GM19238 (cell line): ENCODE results near the gene IL32.

Source experiments
- DNase-seq: peaks from one replicate; pipeline ENCODE4 v3.0.0; 2011; ENCODE audit warnings: low spot score; ENCODE audit not compliant: insufficient read length

The IL32 gene

DNA sequence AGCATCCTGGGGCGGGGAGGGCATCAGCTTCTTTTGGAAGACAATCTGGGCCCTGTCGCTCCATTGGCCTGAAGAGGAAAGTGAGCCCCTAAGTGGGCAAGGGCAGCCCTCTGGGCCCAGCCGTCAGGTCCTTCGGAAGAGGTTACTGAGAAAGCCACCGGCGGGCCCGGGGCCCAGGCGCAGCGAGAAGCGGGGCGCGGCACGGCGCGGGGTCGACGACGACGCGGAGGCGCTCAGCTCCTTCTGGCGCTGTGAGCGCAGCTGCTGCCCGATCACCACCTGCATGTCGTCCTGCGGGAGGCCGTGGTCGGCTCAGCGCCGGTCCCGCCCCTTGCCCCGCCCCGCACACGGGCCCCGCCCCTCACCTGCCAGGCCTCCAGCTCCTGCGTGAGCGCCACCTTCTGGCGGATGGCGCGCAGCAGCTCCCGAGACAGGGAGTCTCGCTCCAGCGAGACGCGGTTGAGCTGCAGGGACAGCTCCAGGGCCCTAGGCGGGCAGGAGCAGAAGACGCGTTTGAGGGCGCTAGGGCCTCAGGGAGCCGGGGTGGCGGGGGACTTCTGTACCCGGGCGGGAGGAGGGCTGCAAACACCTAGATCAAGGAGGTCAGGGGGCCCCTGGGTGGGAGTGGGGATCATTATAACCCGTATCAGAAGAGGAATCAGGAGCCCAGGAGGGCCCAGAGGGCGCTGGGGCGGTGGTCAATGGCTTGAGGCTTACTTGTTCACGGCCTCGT is 37.3 kb upstream of the IL32 start:
- peak; percentile 87 for DNase-seq

DNA sequence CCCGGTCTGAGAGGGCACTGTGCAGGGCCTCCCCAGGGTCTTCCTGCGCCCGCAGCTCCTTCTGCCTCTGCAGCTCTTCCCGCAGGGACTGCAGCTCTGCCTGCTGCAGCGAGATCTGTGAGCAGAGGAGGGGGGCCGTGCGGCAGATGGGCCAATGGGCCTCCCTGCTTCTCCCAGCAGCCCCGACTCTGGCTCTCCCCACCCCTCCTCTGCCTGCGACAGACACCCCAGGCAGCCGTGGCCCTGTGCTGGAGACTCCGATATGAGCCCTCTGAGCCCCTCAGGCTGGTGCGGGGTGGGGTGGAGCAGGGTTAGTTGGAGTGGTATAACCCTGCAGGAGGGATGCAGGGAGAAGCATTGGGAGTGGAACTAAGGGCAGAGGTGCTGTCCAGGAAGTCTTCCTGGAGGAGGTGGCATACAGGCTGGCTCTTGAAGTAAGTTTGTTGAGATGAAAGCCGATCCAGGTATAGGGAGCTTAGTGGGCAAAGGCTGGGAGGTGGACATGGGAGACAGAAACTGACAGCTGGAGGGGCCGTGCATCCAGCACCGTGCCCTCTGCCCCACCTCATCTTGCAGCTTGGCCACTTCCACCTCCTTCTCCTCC is 36.6 kb upstream of the IL32 start:
- no peak for DNase-seq

DNA sequence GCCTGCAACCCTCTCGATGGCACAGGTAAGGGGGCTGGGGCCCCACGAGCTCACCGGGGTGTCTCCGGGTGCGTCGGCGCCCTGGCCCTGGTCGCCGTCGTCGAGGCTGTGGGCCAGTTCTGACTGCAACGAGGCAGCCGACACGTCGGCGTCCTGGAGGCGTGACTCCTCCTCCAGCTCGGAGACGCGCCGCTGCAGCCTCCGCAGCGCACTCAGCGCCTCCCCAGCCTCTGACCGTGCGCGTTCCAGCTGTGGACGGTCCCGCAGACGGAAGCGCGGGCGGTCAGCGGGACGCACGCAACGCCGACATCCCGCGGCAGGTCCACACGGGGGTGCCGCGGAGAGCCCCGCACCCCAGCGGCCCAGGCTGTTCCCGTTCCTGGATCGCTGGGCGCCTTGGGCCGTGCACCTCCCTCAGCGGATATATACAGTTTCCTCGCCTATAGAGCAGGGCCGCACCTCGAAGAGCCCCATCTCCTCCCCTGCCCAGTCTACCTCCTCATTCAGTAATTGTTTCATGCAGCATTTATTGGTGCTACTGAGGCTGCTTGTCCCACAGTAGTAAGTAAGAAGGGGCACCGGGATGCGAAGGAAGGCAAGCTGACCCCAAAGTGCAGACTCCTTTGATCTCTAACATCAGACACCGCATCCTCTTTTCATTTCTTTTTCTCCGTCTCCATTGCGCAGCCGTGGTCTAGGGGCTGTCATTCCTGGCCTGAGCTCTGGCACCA is 35.8 kb upstream of the IL32 start:
- DNase-seq = no peak

DNA sequence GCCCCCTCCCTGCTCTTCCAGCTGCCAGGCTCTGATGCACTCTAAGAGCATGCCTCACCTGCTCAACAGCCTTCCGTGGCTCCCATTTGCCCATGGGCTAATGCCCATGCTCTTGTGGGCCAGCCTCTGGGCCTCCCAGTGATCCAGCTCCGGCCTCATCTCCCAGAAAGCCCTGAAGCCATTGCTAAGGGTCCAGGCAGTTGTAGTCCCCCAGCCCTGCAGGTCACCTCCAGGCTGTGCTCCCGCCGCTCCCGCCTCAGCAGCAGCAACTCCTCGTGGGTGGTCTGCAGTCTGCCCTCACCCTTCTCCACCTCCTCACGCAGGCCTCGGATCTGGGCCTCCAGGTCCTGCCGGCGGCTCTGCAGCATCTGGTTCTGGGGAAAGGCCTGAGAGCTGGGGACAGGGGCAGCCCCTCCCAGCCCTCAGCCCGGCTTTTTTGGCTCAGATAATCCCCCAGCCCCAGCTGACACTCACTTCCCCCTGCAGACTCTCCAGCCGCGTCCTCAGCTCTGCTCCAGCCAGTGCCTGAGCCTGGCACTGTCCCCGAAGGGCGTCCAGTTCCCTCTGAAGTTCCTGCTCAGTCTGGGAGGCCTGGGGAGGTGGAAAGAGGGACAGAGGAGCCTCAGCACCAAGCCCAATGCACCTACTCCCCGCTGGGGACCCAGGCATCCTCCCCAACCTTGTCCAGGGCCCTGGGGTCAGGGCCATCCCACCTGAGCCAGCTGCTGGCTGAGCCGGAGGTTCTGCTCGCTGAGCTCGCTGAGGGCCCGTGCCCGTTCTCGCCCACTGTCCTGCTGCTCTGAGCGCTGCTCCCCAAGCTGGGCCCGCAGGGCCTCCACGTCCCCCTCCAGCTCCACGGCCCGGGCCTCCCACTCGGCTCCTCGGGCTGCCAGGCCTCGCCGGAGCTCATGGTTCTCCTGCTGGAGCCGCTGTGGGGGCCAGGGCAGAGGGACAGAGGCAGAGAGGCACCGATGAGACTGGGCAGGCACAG is 34.9 kb upstream of the IL32 start:
- no peak for DNase-seq

DNA sequence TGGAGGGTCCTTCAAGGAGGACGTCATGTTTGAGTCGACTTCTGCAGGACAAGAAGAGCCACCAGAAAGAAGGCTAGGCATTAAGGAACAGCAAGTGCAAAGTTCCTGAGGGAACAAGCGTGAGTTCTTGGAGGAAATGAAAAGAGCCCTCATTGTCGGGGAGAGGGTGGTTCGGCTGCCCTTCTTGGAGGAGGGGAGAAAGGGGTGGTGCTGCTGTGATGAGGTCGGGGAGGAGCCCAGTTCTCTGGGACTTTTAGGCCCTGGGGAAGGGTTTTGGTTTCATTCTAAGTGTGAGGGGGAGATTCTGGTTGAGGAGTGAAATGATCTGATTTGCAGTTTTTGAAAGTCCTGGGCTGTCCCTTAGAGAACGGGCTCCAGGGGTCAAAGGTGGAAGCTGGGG is 32.8 kb upstream of the IL32 start:
- DNase-seq = no peak

DNA sequence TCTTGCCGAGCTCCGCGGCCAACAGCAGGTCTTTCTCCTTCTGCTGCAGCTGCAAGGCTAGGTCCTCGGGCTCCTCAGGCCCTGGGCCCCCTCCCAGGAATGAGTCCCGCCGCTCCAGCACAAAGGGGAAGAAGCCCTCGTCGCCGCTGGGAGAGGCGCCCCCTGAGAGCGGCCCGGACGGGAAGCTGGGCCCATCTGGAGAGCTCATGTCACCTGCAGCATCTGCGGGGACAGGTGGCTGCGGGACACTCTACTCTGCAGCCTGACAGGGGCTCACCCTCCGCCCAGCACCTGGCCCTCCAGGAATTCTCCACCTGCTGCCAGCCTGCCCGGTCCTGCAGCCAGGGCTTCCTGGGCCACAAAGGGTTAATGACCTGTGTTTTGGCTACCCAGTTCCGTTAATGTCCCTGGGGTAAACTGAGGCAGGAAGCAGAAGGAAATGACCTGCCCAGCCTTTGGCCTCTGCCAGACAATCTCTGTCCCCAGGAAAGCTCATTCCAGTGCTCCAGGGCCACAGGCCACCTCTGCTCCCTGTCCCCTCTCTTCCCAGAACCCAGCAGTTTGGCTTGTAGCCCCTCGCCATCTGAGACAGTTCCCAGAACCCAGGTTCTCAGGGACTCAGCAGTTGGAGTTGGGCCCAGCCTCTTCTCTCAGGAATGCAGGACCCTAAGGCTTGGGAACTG is 30.0 kb upstream of the IL32 start:
- DNase-seq = no peak

DNA sequence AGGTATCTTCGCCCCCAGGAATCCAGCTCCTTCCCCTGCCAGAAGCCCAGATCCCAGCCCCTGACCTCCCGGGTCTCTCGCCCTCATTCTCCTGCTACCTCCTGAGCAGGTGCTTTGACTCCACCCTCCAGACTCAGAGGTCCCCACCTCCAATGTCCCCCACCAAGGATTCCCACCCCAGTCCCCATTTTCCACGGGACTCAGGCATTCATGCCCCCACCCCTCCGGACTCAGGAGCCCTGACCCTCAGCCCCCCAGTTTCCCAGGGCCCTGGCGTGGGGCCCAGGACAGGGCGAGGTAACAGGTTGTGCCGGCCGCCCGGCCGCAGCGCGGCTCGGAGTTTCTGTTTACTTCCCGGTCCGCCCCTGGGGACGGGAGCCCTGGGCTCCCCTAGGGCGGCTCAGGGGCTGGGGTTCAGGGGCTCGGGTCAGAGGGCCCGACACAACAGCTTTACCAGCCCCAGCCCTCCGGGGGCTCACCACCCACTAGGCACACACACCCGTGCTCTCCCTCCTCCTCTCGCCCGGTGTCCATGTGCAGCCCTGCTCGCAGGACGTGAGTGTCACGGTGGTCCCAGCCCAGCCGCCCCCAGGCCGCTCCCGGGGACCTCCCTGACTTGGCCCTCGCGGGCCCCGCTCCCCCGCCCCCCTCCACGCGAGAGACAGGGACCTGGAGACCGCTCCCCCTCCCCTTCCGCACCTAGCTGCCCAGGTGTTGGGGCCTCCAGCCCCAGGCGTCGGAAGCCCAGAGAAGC is 29.3 kb upstream of the IL32 start:
- no peak for DNase-seq

DNA sequence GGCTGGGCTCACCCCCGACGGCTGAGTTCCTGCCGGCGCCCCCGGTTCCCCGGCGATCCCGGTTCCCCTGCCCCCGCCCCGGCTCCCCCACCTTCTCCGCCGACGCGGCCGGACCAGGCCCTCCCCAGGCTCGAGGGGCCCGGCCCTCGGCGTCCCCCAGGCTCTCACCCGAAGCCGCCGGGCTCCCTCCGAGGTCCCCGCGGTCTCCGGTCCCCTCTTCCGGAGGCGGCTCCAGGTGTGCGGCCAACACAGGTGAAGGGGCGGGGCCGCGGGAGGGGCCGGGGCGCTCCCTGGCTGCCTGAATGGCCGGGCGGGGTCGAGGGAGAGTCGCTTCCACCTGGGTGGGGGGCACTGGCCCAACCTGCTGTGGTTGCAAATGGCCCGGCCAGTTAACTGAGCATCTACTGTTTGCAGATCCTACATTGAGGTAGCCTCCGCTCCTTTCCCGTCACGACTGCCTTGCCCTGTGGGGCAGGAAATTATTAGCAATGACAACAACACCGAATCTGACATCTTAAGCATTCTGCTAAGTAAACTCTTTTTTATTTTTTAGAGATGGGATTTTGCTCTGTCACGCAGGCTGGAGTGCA is 28.6 kb upstream of the IL32 start, which contains the start of gene BICDL2:
BICDL2 (minus strand) TSS at position 219 of the 590 bp plus-strand sequence. CDS start 1,448 bp downstream, outside the sequence.
- no peak for DNase-seq

DNA sequence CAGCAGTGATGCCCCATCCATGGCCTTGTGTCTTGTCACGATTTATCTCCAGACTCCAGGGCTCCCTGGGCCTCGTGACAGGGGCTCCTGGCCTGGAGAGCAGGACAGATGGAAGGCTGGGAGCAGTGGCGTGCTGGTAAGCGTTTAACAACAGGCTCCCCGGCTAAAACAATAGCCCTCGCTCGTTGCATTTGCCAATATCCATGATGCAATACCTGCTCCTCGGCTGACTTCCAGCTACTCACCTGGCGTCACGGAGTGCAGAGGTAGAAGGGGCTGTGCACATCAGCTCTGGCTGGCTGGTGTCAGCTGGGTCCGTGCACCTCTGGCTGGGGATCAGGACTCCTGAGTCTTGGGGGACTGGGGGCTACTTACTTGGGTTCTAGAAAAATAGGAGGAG is 27.2 kb upstream of the IL32 start:
- no peak for DNase-seq

DNA sequence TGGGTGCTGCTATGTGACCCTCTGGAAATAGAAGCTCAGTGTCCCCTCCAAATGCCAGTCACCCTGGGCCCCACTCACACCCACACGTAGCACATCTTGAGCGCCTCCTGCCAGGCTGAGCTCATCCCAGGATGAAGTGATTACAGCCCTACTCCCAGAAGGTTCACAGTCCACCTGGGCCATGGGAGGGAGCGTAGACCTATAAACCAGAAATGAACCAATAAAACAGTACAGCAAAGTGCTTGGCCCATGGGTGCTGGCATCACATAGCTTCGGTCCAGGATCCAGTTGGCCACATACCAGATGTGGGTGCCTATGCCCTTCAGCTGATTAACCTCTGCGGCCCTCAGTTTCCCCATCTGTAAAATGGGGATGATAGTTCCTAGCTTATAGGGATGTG is 26.5 kb upstream of the IL32 start:
- no peak for DNase-seq

DNA sequence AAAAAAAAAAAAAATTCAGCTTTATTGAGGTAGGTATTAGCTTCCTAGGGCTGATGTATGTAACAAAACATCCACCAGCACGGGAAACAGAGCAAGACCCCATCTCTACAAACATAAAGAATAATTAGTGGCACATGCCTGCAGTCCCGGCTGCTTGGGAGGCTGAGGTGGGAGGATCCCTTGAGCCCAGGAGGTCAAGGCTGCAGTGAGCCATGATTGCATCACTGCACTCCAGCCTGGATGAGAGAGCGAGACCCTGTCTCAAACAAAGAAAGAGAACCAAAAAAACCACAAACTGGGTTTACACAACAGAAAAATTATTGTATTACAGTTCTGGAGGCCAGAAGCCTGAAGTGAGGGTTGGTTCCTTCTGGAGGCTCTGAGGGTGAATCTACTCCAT is 23.1 kb upstream of the IL32 start:
- no peak for DNase-seq

DNA sequence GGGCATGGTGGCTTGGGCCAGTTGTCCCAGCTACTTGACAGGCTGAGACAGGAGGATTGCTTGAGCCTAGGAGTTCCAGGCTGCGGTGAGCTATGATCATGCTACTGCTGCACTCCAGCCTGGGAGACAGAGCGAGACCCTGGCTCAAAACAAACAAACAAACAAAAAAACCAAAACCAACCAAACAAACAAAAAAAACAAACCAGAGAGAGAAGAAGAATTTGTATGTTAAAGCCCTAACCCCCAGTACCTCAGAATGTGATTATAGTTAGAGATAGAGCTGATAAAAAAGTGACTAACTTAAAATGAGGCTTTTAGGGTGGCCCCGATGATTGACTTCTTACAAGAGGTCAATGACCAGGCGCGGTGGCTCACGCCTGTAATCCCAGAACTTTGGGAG is 20.7 kb upstream of the IL32 start:
- no peak for DNase-seq

DNA sequence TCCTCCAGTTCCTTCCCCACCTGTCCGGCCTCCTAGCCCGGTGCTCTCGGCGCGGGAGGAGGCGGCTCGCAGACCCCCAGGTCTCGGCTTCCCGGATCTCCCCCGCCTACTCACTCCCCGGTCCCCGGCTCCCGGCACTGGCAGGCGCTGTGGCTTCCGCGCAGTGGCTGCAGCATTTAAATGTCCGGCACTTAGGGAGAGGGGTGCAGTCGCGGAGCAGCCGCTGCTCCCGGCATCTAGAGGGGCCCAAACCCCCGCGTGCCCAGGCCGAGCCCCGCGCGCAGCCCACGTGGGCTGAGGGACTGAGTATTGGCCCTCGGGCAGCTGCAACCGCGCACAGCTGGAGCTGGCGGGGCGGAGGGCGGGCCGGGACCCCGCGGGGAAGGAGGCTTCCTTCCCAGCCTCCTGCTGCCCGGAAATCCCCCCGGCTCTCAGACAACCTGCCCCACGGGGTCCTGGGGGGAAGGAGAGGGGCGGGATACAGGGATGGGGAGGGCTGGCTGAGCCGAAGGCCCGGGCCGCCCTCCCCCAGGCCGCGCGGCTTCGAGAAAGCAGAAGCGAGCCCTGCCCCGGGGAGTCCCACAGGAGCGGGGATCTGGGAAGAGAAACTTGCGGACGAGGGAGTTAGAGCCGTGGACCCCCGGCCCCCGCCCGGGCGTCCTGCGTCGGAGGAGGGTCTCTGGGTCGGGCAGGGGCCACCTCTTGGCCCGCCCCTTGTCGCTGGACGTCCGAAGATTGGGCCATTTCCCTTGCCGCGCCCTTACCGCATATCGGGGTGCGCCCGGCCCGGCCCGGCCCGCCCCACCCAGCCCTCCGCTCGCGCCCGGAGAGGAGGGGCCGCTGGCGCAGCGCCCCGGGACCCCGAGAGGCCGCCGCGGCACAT is 19.4 kb upstream of the IL32 start, which contains the start of gene MMP25:
MMP25 (plus strand) TSS at position 804 of the 883 bp plus-strand sequence. CDS start 357 bp downstream, outside the sequence.
- DNase-seq = peak; percentile 64

DNA sequence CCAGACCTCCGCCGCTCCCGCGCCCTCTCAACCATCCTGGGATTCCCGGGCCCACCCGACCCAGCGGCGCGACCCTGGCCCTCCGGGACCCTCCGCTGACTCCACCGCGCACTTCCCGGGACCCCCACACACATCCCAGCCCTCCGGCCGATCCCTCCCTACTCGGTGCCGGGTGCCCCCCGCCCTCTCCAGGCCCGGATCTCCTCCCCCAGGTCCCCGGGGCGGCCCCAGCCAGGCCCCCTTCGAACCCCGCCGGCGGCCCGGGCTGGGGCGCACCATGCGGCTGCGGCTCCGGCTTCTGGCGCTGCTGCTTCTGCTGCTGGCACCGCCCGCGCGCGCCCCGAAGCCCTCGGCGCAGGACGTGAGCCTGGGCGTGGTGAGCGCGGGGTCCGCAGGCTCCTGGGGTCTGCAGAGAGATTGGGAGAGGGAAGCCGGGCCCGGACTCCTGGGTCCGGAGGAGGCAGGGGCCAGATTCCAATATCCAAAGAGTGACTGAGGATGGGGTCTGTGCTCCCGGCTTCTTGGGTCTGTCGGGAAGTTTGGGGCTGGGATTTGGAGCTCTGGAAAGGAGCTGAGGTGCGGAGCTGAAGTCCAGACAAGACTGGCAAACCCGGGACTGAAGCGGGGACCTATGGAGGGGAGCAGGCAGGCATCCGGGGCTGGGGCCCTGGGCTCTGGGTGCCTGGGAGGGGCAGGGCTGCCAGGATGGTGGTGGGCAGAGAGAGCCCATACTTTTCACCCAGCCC is 18.6 kb upstream of the IL32 start:
- no peak for DNase-seq

DNA sequence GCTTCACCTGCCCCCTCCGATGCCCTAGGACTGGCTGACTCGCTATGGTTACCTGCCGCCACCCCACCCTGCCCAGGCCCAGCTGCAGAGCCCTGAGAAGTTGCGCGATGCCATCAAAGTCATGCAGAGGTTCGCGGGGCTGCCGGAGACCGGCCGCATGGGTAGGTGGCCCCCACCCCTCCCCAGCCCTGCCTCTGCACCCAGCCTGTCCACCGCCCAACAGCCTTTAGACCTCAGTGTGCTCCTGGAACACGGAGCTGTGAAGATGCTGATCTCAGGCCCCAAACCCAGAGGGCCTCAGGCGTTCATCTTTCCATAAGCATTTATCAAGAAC is 18.1 kb upstream of the IL32 start:
- DNase-seq = no peak

DNA sequence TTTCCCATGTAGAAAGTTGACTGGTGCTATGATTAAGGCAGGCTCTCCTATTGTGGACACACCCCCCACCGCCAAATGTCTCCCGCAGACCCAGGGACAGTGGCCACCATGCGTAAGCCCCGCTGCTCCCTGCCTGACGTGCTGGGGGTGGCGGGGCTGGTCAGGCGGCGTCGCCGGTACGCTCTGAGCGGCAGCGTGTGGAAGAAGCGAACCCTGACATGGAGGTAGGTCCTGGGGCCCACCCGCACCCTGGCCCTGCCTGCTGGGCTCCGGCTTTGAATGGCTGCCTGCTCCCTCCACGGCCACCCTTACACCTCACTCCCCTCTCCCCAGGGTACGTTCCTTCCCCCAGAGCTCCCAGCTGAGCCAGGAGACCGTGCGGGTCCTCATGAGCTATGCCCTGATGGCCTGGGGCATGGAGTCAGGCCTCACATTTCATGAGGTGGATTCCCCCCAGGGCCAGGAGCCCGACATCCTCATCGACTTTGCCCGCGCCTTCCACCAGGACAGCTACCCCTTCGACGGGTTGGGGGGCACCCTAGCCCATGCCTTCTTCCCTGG is 15.4 kb upstream of the IL32 start:
- DNase-seq = no peak

DNA sequence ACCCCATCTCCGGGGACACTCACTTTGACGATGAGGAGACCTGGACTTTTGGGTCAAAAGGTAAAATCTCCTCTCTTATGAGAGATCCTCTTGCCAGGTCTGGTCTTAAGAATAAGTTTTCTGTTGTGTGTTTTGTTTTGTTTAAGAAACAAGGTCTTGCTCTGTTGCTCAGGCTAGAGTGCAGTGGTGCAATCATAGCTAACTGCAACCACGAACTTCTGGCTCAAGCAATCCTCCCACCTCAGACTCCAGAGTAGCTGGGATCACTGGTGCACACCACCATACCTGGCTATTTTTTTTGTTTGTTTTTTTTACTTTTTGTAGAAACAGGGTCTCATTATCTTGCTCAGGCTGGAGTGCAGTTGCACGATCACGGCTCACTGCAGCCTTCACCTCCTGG is 15.0 kb upstream of the IL32 start:
- no peak for DNase-seq

DNA sequence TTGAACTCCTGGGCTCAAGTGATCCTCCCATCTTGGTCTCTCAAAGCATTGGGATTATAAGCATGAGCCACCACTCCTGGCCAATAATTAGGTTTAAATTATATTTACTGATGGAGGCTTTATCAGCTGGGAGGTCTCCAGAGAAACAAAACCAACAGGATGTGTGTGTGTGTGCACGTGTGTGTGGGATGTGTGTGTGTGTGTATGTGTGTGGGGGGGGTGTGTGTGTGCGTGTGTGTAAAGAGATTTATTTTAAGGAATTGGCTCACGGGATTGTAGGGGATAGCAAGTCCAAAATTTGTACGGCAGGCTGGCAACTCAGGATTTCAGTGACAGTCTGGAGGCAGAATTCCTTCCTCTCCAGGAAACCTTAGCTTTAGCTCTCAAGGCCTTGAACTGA is 14.4 kb upstream of the IL32 start:
- no peak for DNase-seq
